ENCODE measurements around the gene F2RL2.

DNA sequence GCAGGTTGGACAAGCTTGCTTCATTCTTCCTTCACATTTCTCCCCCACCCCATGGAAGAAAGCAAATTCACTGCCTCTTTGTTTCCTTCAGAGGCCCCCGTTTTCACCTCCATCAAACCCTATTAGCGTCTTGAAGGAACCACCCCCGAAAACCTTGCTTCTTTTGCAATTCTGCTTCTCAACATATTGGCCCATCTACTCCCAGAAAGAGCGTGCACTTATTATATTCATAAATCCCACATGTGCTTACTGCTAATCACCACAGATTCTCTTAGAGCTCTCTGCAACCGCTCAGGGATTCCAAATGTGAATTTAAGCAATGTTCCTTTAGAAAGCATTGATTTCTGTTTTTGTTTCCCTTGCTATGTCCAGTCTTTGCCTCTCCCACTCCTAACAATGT is 1.1 kb downstream of the F2RL2 start:
- TF ChIP-seq, protein P1, sequence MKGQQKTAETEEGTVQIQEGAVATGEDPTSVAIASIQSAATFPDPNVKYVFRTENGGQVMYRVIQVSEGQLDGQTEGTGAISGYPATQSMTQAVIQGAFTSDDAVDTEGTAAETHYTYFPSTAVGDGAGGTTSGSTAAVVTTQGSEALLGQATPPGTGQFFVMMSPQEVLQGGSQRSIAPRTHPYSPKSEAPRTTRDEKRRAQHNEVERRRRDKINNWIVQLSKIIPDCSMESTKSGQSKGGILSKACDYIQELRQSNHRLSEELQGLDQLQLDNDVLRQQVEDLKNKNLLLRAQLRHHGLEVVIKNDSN (IDR thresholded peaks at IDR 0.05; ENCODE audit: borderline replicate concordance, extremely low read length, insufficient read depth, low read depth, low read length) = no peak
- TF ChIP-seq SUZ12 (IDR thresholded peaks at IDR 0.05; ENCODE audit: unreplicated experiment) (no peak), ZNF274 (IDR thresholded peaks at IDR 0.05; ENCODE audit: insufficient read depth, insufficient read length) (no peak)
